ENCODE data around the gene SUPT4H1.

The SUPT4H1 gene

DNA sequence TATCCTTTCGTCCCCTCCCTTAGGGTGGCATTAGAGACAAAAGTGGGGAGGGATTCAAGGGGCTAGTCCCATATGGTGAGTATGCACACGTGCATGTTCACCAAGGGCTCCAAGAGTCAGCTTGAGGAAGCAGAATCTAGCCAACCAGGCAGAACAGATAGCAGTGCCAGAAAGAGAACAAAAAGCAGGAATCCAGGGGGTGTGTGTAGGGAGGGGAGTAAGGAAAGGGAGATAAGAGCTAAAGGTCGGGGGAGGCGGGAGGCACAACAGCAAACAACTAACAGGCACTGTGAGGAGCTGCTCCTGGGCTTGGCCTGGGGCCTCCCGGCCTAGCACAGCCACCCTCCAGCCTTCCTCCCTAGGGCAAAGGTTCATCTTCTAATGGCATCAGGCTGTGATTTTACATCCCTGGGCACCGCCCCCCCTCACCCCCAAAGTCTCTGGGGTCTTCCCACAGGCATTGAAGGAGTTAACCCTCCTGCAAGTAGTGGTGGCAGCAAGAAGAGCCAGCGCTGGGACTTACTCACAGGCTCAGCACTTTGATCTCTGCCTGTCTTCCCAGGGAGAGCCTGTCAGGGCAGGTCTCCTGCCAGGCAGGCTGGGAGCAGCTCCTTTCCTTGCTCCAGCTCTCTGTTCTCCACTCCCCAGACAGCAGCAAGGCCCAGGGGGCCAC is 12.4 kb upstream of the SUPT4H1 start:
- FAIRE-seq: no peak
- no peak for DNase-seq (ENCODE audit: low spot score)

DNA sequence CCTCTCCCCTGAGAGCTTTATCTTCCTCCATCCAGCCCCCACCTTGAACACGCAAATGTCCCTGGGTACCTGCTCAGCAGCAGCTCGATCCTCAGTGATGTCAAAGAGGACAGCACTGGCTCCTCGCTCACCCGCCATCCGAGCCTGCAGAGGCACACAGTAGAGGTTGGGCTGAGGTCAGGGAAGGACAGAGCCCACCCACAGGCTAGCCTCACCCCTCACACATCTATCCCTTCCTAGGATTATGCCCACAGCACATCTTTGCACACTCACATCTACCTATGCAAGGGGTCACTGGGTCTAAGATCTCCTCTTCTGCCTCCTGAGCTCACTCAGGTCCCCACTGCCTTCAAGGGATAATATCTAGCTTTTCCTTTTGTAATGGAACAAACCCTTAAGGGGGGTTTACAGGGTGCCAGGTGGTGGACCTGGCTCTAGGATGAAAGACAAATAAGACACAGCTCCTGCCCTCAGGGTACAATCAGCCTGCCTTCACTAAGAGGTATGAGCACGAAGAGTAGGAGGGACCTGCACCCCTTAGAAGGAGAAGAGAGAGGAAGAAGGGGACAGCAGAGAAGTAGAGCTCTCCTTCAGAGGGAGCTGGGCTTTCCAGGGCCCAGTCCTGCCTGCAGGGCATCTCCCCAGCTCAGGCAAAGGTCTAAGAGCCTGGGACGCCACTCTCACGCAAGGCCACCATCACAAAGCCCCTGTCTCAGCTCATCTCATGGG is 11.6 kb upstream of the SUPT4H1 start:
- no peak for FAIRE-seq
- DNase-seq (ENCODE audit: low spot score): no peak

DNA sequence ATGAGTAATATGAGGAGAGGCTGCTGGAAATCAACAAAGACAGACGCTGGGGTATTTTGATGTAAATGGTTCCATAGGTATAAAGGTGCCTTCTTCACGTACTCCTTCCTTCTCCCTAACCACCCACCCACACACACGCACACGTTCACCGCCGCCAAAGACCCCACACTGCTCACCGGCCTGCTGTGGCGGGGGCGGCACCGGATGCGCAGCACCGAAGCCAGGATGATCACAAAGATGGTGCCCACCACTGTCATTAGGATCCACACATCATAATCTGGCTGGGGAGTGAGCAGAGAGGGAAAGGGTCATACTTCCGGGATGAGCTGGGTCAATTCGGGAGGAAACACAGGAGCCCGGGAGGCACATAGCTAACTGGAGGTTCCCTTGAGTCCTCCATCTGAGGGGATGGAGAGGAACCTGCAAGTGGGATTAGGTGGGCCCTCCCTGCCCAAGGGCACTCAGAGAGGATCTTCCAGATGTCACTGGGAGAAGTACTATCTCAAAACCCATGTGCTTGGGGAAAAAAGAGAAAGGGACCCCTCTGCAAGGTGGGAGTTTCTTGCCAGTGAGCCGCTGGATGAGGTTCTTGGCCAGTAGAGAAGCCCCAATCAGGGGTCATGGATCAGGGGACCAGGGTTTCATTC is 10.5 kb upstream of the SUPT4H1 start:
- FAIRE-seq: no peak
- no peak for DNase-seq (ENCODE audit: low spot score)

DNA sequence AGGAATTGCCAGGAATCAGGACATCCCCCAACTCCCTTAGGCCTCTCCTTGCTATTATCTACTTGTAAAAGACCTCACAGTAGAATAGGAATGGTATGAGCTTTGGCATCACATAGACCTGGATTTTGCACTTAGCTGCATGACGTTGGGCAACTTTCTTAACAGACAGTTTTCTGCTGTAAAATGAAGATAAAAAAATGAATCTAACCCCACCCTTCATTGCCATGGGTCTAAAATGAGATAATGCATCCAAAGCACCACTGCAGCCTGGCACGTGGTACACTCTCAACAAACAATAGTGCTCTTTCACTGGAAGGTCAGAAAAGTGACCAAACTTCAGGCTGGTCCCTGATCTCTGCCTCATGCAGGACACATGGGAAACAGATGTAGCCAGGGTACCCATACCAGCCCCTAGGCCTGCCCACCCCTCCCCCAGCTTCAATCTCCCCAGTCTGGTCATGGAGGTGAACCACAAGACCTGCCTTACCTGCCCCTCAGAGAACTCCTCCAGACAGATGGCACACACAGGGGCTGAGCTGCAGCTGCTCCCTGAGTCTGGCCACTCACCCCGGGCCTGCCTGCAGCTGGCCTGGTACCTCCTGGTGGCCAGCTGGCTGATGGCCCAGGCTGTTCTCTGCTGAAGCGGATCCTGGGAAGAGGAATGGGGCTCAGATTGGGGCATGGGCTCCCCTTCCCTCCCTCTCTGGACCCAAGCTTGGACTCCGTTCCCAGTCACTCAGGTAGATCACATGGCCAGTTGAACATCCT is 8.5 kb upstream of the SUPT4H1 start:
- FAIRE-seq (no peak), DNase-seq (ENCODE audit: low spot score) (no peak)

DNA sequence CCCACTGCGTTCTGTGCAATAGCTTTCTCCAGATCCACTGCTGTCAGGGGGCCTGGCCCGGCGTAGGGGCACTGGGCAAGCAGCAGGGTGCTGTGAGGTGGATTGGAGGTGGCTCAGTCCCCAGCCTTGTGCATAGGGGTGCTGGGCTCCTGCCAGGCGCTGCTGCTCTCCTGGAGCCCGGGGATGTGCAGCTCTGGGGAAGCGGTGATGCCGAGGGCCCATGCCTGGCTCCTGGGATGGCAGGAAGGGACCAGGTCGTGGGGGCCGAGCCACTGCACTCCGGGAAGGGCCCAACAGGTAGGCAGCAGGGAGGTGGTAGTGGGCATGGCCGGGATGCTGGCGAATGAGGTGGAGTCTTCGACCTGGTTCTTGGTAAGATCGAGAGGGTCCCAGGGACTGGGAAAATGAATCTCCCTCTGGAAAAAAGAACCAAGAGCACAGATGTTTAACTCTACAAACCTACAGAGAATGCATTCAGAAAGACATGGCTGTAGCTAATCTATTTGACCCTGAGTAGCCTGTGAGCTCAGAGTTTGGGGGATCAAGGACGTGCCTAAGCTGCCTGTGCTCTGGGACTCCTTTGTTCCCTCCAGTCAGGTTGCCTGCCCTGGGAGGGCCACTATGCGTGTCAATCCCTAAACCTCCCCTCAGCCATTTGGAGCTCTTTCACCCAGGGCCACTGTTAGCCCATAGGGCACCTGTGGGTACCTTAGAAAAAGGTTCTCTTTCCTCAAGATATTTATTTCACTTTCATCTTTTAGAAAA is 6.6 kb upstream of the SUPT4H1 start:
- FAIRE-seq: no peak
- no peak for DNase-seq (ENCODE audit: low spot score)

DNA sequence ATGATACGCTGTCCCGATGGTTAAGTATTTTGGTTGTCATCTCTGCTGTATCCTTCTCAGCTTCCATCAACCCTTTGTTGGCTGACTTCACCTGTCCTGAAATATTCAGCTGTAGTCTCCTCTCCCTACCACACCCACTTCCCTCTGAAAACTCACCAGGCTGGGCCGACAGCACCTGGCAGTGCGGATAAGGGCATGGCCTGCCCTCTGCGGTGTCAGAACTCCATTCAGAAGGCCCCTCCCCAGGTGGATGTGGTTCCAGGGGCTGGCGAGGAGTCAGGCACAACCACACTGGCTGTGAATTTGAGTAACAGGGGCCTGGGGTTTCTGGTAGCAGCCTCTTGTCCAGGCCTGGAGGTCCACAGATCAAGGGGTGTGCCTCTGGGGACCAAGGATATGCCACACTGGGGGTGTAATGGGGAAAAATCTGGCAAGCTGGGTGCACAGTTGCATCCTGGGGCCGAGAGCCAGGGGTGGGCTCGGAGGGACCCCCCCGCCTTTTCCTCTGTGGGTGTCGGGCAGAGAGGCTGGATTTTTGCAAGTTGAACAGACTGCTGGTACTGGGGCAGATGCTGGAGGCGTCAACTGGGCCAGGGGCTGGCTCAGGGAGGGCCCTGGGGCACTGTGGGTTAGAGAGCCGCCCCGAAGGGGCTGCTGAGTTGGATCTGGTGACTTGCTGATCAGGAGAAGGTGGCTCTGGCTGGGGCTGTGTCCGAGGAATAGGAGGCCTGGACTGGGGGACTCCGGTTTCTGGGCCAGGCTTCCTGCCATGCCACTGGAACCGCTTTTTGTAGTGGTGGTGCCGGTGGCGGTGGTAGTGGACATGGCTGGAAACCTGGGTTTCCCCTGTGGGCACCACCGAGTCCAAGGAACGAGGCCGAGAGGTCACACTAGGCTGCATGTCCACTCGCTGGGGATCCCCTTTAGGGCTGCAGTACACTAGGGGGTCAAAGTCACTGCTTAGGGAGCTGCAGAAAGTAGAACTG is 5.6 kb upstream of the SUPT4H1 start:
- DNase-seq (ENCODE audit: low spot score): no peak
- no peak for FAIRE-seq

DNA sequence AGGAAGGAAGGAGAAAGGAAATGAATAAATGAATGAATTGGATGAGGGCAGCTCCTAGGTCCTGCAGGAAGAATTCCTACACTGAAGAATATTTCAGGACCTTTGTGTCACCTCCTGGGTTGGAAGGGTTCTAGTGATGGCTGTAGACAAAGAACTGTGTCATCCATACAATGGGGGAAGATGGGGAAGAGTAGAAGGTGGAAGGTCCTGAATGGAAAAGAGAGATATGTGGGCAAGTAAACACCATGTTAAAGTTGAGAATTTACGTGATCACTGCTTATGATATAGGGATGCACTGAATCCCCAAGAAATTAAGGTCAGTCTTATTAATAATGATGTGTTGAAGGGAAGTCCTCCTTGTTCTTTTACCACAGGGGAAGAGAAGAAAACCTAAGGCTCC is 4.2 kb upstream of the SUPT4H1 start:
- DNase-seq (ENCODE audit: low spot score) (no peak), FAIRE-seq (no peak)

DNA sequence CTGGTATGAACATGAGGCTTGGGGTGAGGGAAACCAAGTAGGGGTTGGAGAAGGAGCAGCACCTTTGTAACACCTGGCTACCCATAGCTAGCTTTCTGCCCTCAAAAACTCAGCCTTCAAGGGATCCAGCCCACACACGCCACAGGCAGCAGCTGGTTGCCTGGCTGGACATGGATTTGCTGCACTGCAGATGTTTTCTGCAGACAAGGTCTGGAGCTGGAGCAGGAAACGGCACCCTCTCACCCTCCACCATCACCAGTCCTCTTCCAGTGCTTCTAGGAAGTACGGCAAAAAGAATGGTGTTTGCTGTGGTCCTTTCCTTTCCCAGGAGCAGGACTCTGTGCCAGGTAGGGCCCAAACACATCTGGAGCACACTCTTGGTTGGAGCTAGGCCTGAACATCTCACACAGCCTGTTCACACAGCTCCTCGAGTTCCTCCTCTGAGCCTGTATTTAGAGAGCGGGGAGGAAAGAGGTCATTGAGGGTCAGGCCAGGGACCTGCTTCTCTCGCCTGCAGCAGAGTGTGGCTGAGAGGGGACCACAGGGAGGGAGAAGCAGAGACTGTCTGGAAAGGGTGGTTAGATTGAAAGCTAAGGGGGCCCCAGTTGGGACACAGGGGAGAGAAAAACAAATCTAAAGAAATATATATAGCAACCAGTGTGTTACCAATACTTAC is 2.7 kb upstream of the SUPT4H1 start:
- DNase-seq (ENCODE audit: low spot score) (no peak), FAIRE-seq (no peak)

DNA sequence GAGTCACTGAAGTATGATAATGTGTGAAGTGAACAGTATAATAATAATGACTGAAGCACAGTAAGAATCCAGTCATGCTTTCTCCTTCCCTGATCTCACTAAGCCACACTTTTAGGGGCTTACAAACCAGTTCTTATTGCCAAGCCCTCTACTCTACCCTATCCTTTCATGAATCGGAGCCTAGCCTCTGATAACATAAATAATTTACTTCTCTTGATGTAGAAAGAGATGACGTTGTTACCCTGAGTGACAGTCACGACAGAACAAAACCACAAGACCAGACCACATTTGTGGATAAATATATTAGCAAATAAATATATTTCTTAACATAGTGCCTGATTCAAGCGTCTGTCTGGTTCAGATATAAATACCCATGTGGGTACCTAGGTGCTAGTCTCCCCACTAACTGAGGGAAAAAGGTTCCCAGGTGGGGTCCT is 1.4 kb upstream of the SUPT4H1 start:
- DNase-seq (ENCODE audit: low spot score) (no peak), FAIRE-seq (no peak)

DNA sequence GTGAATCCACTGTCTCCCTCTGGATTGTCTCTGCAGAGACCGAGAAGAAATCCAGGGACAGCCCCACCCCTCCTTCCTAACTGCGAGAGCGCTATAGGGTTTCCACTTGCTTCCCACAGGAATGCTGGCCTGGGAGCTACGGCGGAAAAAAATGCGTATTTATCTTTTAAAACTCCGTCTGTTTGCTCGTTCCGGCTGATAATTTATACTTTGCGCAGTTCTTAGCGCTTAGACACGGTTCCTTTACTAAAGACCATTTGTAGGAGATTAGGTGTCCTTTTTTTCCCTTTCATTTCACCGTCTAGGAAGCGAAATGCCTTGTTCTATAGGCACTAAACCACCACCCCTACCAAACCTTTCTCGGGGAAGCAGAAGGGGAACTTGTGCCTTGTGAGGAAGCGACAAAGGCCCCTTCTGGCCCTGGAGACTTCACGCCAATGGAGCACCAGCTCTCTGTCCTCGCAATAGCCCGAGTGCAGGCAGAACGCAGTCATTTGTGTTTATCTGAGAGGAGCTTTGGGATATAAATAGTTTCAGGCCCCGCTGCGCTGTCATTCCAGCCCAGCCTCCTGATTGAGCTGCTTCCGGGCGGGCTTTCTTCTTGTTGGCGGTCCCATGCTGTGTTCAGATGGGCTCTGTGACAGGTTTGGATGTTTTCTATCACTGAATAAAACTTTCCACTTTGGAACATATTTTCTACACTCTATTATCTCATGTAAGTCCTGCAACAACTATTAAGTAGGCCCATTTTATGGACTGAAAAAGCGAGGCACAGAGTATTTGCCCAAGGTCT is 791 bp upstream of the SUPT4H1 start:
- DNase-seq (ENCODE audit: low spot score) (no peak), FAIRE-seq (no peak)

DNA sequence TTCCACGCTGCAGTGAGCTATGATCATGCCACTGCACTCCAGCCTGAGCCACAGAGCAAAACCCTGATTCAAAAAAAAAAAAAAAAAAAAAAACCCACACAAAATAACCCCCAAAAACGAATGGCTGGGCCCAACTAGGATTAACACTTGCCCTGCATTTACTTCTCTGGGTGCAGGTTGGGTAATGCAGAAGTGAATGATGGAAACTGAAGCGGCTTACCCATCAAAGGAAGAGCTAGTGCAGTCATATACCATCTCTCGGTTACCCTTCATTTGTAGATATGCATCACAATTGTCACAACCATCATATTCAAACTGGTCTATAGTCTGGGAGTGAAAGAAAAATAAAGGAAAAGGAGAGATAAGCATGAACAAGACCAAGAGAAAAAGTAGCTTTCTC is 819 bp downstream of the SUPT4H1 start:
- FAIRE-seq (no peak), DNase-seq (ENCODE audit: low spot score) (no peak)

DNA sequence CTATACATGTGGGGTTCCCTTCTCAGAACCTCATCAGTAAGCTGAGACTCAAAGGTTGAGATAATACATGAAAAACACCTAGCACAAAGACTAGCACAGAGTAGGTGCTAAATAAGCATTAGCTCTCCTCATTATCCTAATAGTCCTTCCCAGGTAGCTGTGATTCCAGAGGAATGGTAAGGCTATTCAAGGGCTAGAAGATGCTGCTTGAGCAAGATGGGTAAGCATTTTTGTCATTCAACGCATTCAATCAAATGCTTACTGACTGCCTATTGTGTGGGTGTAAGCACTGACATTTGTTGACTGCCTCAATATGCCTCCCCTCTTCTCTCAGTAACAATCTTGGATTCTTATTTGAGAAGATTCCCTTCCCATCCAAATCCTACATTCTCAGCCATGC is 4.0 kb downstream of the SUPT4H1 start:
- FAIRE-seq (no peak), DNase-seq (ENCODE audit: low spot score) (no peak)

DNA sequence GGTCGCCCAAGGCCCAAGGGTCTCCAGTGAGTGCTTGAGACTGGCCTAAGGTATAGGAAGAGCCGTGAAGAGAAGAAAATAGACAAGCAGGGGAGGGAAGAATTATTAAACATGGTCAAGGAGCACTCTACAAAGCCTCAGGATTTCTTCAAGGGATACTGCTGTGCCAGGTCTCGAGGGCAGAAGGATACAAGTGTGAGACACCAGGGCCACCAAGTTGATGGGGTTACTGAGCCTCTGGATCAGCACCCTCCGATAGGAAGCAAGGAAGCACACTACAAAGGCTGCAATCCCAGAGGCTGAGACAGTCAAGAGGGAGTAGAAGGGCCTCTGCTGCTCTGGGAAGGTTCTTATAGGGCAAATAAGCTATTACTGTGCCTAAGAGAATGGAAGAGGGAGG is 6.5 kb downstream of the SUPT4H1 start:
- no peak for FAIRE-seq
- no peak for DNase-seq (ENCODE audit: low spot score)

DNA sequence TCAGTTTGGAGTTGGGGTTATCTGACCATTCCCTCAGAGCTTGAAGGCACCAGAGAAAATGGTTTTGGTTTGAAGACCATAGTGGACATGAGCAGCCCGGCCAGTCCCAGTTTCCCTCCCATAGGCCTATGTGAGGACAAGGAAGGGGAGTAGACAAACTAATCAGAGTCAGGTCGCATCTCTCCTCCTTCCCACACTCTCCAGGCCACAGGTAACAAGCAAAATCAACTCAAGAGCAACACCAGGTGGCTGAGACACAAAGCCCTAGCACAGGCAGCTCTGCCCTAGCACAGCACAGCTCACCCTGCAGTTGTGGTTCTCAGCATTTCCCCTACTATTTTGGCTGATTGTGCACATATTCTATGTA is 7.2 kb downstream of the SUPT4H1 start:
- DNase-seq (ENCODE audit: low spot score) (no peak), FAIRE-seq (no peak)

DNA sequence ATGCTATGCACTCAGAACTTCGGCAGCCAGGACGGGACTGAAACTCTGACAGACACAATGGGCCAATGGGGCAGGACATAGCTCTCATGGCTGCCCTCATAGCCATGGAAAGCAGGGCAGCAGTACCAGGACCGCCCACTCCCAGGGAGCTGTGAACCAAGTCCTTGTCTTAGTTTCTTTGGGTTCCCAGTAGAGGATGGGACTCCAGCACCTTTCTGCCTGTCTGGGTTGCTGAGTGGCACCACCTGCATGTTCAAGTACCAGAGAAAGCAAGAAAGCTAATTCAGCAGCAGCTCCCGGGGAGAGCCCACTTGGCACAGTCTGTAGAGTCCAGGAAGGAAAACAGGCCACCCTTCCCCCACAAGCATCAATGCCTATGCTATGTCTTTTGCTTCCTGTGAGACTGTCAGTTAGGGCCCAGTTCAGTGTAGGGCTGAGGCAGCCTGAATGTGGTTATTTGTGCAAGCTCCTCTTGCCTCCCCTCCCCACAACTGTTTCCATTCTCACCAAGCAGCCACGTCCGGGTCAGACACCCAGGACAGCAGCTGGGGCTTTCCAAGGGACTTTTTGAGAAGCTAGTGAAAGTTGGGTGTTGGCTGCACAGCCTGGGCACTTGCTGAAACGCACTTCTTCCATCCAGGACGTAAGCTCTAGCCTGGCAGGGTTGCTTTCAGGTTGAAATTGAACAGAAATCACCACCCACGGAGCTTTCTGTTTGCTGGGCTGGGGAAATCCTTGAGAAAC is 7.8 kb downstream of the SUPT4H1 start:
- no peak for DNase-seq (ENCODE audit: low spot score)
- no peak for FAIRE-seq

DNA sequence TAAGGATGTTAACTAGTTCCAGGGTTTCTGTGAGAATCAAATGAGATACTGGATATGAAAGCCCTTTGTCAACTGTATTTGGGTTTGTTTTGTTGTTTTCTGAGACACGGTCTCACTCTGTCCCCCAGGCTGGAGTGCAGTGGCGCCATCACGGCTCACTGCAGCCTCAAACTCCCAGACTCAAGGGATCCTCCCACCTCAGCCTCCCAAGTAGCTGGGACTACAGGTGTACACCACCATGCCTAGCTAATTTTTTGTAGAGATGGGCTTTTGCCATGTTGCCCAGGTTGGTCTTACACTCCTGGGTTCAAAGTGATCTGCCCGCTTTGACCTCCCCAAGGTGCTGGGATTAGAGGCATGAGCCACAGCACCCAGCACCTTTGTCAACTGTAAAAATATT is 8.9 kb downstream of the SUPT4H1 start:
- FAIRE-seq (no peak), DNase-seq (ENCODE audit: low spot score) (no peak)

DNA sequence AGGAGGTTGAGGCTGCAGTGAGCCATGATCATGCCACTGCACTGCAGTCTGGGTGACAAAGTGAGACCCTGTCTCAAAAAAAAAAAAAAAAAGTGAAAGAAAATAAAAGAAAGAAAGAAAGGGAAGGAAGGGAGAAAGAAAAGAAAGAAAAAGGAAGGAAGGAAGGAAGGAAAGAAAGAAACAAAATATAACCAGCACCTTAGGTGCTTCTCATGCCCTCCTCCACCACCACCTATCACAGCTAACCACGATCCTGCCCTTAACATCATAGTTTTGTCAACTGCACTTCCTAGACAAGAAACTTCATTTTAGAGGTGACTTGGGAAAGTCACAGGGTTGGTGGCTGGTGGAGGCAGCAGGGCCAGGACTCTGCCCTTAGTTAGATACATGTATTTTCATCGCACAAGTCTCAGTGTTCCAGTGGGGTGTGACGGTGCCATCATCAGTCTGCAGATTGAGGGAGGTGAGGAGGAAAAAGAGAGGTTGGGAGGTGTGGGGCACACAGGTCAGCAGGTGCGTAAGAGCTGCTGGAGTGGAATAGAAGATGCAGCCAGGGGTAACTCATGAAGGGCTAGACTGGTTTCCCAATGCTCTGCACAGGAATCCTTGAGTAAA is 10.0 kb downstream of the SUPT4H1 start:
- no peak for DNase-seq (ENCODE audit: low spot score)
- no peak for FAIRE-seq
